Retina (tissue), 1 donor: ENCODE results near the gene MIDN.

Experiments used
- DNase-seq: peaks from one replicate; pipeline ENCODE4 v3.0.0-alpha.2; 2016

MIDN gene

DNA sequence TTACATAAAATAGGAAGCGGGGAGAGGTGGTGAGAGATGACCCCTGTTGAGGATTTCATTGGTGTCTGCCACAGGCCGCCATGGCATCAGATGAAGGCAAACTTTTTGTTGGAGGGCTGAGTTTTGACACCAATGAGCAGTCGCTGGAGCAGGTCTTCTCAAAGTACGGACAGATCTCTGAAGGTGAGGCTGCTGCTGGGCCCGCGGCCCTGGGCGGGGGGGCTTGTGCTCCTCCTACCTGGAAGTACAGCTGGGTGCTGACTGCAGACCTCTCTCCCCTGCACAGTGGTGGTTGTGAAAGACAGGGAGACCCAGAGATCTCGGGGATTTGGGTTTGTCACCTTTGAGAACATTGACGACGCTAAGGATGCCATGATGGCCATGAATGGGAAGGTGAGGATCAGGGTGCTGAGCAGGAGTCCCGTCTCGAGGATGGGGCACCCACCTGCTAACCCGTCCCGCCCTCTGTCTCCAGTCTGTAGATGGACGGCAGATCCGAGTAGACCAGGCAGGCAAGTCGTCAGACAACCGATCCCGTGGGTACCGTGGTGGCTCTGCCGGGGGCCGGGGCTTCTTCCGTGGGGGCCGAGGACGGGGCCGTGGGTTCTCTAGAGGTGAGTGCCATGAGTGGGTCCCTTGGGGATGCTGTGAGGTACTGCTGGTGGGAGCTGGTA is 22.6 kb downstream of the MIDN start:
- DNase-seq, result no peak

DNA sequence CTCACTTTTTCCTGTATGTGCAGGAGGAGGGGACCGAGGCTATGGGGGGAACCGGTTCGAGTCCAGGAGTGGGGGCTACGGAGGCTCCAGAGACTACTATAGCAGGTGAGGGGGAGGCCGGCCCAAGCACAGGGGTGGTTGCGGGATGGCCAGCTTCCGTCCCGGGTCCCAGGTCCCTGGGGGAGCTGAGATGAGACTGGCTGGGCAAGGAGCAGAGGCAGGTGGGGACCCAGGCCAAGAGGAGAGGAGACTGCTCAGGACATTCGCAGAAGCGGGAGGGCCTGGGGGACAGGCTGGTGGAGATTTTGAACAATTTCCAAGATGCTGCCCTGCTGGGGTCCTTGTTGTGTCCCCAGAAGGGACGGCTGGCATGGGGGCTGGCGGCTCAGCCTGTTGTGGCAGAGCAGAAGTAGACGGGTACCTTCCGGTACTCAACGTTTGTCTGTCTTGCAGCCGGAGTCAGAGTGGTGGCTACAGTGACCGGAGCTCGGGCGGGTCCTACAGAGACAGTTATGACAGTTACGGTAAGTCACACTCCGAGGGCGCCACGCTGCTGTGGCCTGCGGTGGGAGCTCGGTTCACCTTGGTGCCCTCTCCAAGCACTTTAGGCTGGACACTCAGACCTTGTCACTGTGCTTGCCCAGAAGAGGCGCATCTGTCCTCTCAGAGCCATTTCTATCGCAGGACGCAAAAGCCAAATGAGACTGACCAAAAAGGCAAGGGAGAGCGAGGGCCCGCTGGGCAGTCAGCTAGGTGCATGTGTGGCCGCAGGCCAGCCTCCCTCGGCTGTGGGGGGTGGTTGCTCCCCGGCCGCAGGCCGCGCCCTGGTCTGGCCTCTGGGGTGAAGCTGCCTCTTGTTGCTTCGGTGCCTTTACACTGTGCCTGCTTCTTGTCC is 23.4 kb downstream of the MIDN start:
- DNase-seq, result no peak

DNA sequence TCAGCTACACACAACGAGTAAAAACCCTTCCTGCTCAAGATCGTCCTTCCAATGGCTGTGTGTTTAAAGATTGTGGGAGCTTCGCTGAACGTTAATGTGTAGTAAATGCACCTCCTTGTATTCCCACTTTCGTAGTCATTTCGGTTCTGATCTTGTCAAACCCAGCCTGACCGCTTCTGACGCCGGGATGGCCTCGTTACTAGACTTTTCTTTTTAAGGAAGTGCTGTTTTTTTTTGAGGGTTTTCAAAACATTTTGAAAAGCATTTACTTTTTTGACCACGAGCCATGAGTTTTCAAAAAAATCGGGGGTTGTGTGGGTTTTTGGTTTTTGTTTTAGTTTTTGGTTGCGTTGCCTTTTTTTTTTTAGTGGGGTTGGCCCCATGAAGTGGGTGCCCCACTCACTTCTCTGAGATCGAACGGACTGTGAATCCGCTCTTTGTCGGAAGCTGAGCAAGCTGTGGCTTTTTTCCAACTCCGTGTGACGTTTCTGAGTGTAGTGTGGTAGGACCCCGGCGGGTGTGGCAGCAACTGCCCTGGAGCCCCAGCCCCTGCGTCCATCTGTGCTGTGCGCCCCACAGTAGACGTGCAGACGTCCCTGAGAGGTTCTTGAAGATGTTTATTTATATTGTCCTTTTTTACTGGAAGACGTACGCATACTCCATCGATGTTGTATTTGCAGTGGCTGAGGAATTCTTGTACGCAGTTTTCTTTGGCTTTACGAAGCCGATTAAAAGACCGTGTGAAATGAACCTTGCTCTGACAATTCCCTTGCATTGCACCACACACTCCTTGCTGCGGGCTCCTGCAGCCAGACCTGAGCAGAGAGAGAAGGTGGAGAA is 24.3 kb downstream of the MIDN start:
- no peak for DNase-seq

DNA sequence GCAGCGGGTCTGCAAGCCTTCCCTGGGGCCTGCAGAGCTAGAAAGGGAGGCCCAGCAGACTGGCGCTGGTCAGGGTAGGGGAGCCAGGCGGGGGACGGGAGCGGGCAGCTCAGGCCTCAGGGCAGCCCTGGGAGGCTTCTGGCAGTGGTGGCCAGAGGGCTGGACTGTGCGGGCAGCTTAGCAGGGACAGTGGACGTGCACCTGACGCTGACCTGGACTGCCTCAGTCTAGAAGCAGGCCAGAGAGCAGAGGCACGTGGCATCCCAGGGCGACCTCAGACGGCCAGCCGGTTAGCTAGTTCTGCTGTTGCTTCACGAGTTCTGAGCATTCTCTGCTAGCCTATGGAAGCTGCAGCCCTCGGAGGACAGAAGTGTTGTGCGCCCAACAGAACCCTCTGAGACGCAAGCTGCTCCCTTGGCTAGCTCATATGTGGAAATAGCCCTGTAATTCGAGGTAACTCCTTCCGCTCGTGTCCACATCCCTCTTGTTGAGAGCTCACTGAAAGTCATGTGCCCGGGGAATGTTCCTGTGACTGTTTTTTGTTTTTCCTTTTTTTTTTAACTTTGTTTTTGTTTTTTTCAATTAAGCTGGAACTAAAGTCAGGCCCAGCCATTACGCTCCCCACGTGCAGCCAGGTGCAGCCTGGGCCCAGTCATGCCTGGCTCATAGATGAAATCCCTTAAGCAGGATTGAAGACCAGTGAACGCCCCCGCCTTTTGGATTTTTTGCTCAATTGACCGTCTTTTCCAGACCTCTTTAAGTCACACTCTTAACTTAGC is 25.1 kb downstream of the MIDN start:
- DNase-seq, result no peak

DNA sequence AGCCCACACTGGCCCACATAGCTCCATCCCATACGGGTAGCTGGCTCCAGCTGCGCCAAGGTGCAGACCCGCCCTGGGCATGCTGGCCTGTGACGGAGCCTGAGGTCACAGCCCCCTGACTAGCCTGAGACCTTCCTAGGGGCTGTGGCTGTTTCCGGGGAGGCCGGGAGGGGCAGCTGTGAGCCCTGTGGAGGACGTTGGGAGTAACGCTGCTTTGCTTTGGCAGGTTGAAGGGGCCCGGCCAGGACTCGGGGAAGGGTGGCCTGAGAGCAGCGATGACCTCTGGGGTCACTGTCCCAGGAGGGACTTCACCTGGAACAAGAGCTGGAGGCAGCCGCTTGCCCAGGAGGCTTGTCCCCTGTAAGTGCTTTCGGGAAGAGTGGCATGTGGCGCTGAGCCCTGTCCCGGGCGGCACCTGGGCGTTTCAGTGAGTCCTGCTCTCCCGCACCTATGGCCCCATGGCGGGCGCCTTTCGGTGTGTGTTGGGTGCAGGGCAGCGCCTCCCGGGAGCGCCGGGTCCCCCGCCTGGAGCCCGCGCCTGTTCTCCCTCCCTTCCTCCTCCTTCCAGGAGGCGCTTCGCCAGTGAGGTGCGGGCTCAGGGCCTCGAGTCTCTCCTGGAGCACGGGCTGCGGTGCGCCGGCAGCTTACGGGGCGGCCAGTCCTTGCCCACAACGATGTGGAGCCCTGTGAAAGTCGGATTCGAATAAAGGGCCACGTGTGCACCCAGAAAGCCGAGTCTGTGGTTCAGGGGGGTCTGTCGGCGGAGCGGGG is 25.9 kb downstream of the MIDN start:
- no peak for DNase-seq

DNA sequence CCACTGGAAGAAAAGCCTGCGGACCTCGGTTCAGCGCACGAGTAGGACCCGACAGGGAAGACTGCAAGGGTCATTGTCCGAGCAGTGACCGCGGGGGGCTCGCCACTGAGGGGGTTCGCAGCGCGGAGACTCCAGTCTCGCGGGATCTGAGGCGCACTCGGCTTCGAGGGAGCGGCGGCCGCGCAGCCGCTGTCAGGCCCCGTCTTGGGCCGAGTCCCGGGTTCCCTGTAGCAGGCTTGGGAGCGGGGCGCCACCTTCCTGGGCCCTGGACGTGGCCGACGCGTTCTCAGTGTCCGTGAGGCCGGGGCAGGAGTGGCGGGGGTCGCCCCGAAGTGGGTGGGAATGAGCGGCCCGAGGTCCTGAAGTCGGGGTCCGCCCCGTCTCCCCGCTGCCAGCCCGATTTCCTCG is 26.5 kb downstream of the MIDN start:
- no peak for DNase-seq

DNA sequence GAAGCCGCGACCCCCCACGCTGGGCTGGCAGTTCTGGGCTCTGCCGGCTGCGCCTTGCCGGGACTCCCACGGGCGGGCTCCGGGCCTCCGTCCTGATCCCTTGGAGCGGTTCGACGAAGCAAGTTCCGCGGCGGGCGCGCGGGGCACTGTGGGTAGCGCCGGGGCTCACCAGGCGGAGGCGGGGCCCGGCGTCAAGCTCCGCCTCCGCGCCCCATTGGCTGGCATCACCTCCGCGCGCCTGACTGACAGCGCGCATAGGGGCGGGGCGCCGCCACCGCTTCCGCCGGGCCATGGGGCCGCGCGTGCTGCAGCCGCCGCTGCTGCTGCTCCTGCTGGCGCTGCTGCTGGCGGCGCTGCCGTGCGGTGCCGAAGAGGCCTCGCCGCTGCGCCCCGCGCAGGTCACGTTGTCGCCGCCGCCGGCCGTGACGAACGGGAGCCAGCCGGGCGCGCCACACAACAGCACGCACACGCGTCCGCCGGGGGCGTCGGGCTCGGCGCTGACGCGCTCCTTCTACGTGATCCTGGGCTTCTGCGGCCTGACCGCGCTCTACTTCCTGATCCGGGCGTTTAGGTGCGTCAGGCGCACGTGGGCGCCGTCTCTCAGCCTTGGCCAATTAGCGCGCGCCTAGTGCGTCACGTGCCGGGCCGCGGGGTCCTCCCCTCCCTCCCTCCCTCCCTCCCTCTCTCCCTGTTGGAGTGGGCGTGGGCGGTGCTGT is 27.0 kb downstream of the MIDN start, which contains the start of gene FAM174C:
TSS of gene FAM174C (plus strand) at position 271 of the 716 bp plus-strand sequence. CDS start at position 291, 20 bp downstream.
- peak; percentile 95 for DNase-seq

DNA sequence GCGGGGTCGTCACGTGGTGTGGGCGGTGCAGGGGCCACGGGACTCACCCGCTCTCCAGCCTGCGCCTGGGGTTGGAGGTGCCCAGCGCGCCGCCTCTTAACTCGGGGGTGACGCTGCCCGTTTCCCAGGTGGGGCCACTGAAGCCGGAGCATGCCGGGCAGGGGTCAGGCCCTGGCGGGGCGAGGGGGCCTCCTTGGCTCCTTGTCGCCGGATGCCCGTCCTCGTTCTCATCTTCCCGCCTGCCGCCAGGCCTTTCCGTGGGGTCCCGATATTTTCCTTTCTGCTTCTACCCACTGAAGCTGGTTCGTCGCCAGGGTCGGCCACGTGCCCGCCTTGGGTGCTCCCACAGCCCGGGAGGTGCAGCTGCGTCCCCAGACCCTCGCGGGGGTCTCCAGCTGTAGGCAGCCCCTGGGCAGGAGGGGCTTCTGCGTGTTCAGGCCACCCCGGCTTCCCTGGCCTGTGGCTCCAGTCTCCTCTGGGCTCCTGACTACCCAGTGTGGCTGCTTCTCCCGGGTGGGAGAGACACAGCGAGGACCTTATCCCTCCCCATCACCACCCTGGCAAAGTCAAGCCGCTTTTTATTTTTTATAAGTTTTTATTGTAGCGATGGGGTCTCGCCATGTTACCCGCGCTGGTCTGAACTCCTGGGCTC is 27.7 kb downstream of the MIDN start:
- no peak for DNase-seq

DNA sequence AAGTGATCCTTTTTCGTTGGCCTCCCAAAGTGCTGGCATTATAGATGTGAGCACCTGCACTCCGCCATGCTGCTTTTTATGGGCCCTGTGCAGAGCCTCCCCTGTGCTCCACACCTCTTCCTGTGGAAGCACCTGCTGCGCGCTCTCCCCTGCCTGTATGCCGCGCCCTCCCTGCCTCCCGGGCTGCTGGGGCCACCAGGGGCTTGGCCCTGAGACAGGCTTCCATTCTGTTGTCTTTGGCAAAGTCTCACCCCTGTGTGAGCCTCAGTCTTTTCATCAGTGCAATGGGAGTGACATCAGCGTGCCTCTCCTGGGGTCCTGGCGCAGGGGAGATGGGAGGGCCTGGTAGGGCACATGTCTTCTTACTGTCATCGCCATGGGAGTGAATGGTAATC is 28.2 kb downstream of the MIDN start:
- DNase-seq, result no peak

DNA sequence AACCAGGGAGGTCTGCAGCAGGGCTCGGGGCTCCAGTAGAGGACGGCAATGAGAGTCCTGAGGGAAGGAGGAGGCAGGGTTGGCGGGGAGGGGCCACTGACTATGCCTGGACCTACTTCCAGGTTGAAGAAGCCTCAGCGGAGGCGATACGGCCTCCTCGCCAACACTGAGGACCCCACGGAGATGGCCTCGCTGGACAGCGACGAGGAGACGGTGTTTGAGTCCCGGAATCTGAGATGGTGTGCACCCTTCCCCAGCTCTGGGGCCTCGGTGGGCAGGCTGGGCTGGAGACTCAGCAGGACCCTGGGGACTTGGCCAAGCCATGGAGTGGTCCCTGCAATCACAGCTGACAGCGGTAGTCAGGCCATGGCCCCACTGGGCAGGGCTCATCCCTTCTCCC is 28.7 kb downstream of the MIDN start:
- no peak for DNase-seq

DNA sequence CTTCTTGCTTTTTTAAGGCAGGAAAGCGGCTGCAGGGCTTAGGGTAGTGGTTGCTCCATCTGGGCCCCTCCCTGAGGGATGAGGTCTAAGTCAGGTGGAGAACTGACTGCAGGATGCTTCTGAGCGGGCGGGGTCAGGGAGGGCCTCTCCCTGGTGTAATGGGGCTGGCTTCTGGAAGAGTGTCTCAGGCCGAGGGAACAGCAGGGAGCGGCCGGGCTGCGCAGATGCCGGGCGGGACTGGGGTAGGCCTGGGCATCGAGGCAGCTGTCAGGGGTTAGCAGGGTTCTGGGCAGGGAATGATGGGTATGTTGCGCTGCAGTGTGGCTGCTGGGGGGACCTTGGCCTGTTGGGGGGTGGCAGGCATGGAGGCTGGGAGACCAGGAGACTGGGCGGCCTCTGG is 29.7 kb downstream of the MIDN start:
- DNase-seq, result no peak

DNA sequence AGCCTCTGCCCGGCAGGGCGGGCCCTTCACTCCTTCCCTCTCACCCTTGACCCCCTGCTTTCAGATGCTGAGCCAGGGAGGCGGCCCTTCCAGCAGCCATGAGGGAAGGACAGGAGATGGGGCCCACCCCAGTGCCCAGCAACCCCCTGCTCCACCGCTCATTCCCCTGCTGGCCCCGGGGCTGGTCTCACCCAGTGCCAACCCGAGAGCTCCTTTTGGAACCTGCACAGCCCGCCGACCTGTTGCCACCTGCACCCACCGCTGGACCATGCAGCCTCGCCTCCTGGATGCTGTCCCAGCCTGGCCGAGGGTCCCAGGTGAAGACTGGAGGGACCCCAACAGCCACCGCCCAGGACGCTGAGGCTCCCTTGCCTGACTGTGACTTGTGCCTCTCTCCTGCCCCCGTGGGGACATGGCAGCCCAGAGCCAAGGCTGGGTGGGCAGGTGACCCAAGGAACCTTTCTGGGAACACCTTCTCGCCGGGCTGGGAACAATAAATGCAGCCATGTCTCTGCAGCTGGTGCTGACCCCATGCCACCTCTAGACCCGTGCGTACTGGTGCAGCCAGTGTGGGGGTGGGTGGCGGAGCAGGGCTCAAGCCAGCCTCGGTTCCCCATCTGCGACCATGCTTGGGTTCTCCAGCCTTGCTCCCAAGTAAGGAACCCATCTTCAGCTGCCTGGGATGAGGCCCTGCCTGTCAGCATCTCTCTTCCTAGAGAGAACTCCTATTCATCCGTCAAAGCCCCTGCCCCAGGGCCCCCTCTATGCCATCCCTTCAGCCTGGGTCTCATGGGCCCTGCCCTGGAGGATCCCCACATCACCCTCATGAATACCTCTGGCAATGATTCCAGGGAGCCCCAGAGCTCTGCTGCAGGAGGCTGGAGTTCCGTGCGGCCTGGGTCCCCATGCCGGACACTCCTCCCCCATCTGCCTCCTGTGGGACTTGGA is 30.6 kb downstream of the MIDN start:
- DNase-seq, result no peak

DNA sequence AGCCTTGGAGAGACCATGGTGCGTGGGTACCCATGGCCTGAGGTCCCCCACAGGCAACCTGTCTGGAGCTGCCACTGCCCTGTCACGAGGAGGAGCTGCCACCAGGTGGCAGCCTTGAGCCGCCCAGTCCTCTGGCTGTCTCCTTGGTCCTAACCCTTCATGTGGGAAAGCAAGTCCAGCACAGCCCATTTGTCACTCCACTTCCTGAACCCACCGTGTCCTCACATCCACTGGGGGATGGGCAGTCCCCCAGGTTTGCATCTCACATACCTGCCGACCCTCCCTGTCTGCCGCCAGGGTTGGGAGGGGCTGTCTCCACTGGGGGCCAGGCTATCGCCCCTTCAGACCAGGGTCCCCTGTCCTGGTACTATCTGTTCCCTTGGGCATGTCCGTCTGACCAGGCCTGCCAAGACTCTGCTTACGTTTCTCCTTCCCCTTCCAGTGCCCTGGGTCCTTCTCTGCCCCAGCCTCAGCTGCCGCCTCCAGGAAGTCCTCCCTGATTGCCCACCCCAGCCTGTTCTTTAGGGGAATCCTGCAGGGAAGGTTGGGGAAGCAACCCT is 31.5 kb downstream of the MIDN start:
- peak; percentile 95 for DNase-seq

DNA sequence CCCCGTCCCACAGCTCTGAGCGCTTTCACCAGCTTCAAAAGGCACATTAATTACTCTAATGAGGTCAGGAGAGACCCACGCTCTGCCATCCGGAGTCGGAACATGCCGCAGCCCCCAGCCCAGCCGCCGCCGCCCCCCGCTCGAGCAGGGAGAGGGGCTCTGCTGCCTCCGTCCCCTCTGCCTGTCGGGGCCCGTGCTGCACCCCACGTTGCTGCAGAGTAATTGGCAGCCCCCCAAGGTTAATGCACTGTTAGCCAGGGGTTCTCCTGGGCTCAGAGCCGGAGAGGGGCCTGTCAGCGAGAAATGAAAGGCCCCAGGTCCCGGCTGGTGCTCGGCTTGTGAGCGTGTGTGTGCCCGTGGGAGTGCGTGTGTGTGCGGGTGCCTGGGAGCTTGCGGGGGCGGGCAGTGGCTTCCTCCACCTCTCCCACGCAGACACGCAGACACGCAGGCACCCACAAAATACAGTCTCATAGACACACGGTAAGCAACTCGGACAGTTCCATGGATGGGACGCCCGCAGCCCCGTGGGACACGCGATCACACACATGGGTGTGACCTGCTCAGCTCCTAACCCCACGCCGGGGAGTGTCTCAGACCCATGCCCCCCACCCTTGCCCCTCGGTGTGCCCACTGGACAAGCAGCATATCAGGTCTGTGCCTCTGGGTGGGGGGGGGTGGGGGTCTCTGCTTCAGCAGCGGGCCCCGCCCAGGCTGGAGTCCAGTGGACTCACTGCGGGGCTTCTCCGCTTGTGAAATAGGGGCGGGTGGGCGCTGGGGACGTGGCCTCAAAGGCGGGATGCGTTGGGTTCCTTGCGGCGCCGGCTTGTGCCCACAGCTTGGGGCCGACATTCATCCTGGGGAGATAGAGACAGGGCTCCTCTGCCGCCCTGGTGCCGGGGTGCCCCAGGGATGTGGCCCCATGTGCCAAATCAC is 32.5 kb downstream of the MIDN start:
- DNase-seq, result peak; percentile 62

DNA sequence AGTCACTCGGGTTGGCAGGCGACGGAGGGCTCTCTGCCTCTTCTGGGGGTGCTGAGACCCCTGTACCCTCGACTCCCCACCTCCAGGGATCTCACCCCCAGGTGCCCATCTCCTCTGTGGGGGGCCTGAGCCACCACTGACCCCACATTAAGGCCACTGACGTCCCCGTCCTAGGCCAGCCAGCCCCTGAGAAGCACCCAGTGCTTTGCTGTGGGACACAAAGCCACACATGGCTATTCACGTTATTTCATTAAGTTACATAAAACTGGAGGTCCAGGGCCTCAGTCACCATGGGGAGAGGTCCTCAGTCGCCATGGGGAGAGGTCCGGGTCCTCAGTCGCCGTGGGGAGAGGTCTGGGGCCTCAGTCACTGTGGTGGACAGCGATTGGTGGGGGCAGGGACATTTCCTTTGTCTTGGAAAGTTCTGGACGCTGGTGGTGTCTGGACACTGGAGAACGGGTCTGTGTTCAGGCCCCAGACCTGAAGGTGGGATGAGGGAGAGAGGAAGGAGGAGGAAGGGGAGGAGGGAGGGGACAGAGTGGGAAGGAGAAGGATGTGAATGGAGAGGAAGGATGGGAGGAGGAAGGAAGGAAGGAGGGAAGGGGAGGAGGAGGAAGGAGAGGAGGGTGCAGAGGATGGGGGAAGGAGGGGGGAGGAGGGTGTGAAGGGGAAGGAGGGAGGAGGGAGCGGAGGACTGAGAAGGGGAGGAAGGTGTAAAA is 33.3 kb downstream of the MIDN start:
- no peak for DNase-seq

DNA sequence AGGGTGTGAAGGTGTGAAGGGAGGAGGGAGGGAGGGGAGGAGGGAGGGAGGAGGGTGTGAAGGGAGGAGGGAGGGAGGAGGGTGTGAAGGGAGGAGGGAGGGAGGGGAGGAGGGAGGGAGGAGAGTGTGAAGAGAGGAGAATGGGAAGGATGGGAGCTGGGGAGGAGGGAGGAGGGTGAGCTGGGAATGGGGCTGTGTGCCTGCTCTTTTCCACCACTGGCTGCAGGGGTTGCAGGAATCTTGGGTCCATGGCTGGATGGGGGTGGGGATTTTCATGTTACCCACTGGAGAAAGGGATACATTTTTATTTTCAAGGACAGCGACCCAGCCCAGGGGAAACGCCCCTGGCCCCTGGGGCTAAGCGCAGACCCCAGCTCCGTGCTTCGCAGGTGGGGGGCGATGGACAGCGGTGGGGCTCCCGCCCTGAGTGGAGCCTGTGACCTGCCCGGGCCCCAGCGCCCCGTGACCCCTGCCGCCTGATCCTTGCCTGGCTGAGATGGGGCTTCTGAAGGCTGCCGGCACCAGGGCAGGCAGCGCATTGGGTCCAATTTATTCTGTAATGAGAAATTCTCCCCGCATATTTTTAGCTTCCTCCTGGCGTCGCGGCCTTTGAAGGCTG is 34.3 kb downstream of the MIDN start:
- DNase-seq, result no peak
